ENCODE data around the gene SIKE1.
"Not testable (repeated sequence)": the region's sequence is repeated elsewhere in the genome, so short reads cannot be mapped to it uniquely, and the experiment has no call there.

The SIKE1 gene

DNA sequence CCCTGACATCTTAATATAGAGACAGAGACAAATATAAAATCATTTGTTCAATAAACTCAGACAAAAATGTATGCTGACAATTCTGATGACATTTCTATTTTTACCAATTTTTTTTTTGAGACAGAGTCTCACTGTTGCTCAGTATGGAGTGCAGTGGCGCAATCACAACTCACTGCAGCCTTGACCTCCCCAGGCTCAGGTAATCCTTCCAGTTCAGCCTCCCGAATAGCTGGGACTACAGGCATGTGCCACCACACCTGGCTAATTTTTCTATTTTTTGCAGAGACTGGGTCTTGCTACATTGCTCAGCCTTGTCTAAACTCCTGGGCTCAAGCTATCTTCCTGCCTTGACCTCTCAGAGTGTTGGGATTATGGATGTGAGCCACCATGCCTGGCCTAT is 13.6 kb upstream of the SIKE1 start:
- TF ChIP-seq, protein P1, sequence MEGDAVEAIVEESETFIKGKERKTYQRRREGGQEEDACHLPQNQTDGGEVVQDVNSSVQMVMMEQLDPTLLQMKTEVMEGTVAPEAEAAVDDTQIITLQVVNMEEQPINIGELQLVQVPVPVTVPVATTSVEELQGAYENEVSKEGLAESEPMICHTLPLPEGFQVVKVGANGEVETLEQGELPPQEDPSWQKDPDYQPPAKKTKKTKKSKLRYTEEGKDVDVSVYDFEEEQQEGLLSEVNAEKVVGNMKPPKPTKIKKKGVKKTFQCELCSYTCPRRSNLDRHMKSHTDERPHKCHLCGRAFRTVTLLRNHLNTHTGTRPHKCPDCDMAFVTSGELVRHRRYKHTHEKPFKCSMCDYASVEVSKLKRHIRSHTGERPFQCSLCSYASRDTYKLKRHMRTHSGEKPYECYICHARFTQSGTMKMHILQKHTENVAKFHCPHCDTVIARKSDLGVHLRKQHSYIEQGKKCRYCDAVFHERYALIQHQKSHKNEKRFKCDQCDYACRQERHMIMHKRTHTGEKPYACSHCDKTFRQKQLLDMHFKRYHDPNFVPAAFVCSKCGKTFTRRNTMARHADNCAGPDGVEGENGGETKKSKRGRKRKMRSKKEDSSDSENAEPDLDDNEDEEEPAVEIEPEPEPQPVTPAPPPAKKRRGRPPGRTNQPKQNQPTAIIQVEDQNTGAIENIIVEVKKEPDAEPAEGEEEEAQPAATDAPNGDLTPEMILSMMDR (IDR thresholded peaks at IDR 0.05; ENCODE audit: low read length, missing control alignments) = no peak
- H3K4me3 ChIP-seq (replicated peaks; ENCODE audit: low read depth, low read length) = no peak overlapping the region
- DNase-seq (ENCODE audit: low read depth) = no peak

DNA sequence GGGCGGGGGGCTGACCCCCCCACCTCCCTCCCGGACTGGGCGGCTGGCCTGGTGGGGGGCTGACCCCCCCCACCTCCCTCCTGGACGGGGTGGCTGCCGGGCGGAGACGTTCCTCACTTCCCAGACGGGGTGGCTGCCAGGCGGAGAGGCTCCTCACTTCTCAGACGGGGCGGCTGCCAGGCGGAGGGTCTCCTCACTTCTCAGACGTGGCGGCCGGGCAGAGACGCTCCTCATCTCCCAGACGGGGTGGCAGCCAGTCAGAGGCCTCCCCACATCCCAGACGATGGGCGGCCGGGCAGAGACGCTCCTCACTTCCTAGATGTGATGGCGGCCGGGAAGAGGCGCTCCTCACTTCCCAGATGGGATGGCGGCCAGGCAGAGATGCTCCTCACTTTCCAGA is 10.1 kb upstream of the SIKE1 start:
- H3K4me3 ChIP-seq (replicated peaks; ENCODE audit: low read depth, low read length); DNase-seq (ENCODE audit: low read depth): not testable (repeated sequence)

DNA sequence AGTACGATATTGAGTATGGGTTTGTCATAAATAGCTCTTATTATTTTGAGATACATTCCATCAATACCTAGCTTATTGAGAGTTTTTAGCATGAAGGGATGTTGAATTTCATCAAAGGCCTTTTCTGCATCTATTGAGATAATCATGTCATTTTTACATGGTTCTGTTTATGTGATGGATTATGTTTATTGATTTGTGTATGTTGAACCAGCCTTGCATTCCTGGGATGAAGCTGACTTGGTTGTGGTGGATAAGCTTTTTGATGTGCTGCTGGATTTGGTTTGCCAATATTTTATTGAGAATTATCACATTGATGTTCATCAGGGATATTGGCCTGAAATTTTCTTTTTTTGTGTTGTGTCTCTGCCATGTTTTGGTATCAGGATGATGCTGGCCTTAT is 6.0 kb upstream of the SIKE1 start:
- DNase-seq (ENCODE audit: low read depth); H3K4me3 ChIP-seq (replicated peaks; ENCODE audit: low read depth, low read length): not testable (repeated sequence)

DNA sequence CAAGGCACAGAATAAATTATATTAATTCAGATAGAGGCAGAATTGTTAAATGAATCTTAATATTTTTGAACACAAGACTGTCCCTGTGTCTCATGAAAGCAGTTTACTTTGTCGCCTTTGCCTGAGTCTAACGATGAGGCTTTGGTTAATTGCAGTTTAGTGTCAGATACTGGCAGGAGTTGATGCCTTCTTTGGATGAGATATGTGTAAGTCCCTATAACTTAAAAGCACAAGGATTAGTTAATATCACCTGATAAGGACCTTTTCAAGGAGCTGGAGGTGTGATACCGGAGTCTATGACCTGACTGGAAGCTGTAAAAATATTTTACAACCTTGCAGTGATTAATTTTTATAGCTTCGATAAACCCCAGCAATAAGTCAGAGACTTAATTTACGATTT is 2.0 kb upstream of the SIKE1 start:
- TF ChIP-seq, protein P1 (IDR thresholded peaks at IDR 0.05; ENCODE audit: low read length, missing control alignments) = no peak
- no peak overlapping the region for H3K4me3 ChIP-seq (replicated peaks; ENCODE audit: low read depth, low read length)
- DNase-seq (ENCODE audit: low read depth) = no peak

DNA sequence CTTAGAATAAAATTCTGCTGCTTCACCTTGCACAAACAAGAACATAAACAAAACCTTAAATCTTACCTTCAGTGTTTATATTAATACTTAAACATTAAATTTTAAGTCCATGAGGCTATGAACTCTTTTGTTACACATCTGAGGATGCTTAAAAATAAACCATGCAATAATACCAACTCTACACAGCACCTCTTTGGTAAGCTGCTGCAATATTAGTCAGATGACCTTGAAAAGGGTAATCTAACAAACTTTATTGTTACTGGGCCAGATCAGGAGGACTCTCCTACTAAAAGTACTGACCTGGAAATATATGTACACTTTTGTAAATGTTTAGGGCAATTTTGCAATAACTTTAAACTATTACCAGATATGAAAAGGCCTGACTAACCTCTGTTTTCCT is 763 bp downstream of the SIKE1 start:
- peak overlapping the region; percentile 94 for H3K4me3 ChIP-seq (replicated peaks; ENCODE audit: low read depth, low read length)
- DNase-seq (ENCODE audit: low read depth) = no peak

DNA sequence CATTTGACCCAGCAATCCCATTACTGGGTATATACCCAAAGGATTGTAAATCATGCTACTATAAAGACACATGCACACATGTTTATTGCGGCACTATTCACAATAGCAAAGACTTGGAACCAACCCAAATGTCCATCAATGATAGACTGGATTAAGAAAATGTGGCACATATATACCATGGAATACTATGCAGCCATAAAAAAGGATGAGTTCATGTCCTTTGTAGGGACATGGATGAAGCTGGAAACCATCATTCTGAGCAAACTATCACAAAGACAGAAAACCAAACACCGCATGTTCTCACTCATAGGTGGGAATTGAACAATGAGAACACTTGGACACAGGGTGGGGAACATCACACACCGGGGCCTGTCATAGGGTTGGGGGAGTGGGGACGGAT is 3.8 kb downstream of the SIKE1 start:
- not testable (repeated sequence) for DNase-seq (ENCODE audit: low read depth)

More for the DNA sequence above, 763 bp downstream of the SIKE1 start:
- TF ChIP-seq, protein P1 (IDR thresholded peaks at IDR 0.05; ENCODE audit: low read length, missing control alignments) = no peak

DNA sequence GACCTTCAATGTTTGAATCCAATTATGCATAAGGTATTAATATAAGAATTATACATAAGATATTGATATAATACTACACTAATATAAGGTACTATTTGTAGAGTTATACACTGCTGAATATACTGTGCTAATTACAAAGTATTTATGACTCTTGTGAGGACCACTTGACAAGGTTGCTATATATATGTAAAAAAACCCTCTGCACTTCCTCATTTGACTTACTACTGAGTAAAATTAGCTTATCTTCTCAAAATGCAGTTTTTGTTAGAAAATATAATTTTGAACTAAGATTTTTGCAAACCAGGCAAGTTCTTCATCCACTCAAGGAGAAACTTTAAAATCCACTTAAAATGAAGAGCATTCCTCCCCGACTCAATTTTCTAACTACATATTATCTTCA is 8.5 kb downstream of the SIKE1 start:
- H3K4me3 ChIP-seq (replicated peaks; ENCODE audit: low read depth, low read length) = no peak overlapping the region
- DNase-seq (ENCODE audit: low read depth) = no peak
- TF ChIP-seq, protein P1 (IDR thresholded peaks at IDR 0.05; ENCODE audit: low read length, missing control alignments) = no peak

More for the DNA sequence above, 3.8 kb downstream of the SIKE1 start:
- H3K4me3 ChIP-seq (replicated peaks; ENCODE audit: low read depth, low read length) = not testable (repeated sequence)

DNA sequence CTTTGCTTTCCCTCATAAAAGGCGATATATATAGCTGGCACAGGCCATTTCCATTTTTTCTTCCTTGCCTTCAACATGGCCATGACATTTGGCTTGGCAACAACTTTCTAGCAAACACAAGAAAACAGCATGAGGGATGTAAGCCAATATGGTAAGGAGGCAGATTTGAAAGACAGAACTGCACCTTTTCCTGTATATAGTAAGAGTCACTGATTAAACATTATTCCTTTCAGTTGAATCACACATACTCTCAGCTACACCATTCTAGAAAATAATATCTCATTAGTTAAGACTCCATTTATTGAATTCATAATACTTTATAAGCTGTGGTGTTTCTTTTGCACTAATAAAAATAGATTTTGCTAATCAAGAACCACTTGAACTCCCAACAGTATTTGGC is 9.5 kb downstream of the SIKE1 start:
- TF ChIP-seq, protein P1 (IDR thresholded peaks at IDR 0.05; ENCODE audit: low read length, missing control alignments) = no peak
- H3K4me3 ChIP-seq (replicated peaks; ENCODE audit: low read depth, low read length) = no peak overlapping the region
- no peak for DNase-seq (ENCODE audit: low read depth)

DNA sequence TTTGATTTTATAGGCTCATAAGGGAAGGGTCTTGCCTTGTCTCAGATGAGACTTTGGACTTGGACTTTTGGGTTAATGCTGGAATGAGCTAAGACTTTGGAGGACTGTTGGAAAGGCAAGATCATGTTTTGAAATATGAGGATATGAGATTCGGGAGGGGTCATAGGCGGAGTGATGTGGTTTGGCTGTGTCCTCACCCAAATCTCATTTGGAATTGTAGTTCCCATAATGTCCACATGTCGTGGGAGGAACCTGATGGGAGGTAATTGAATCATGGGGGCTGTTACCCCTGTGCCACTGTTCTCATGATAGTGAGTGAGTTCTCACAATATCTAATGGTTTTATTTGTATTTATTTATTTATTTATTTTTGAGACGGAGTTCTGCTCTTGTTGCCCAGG is 15.8 kb downstream of the SIKE1 start:
- TF ChIP-seq, protein P1 (IDR thresholded peaks at IDR 0.05; ENCODE audit: low read length, missing control alignments) = peak; percentile 9
- DNase-seq (ENCODE audit: low read depth) = no peak
- H3K4me3 ChIP-seq (replicated peaks; ENCODE audit: low read depth, low read length) = no peak overlapping the region

Measured in fibroblast of pulmonary artery (primary cell).